Ishikawa (cell line): ENCODE results near the gene SLC22A15.

Experiments used
- CEBPB ChIP-seq: IDR thresholded peaks from 2 replicates; pipeline ENCODE4 v1.6.1; 2012
- CREB1 ChIP-seq: IDR thresholded peaks from 2 replicates; pipeline ENCODE4 v1.6.1; 2012; ENCODE audit warnings: low read depth
- EGR1 ChIP-seq: IDR thresholded peaks from 2 replicates; pipeline ENCODE4 v1.6.1; 2012
- EP300 ChIP-seq: IDR thresholded peaks from 2 replicates; pipeline ENCODE4 v1.6.1; 2012; ENCODE audit warnings: borderline replicate concordance
- FOXM1 ChIP-seq: IDR thresholded peaks from 2 replicates; pipeline ENCODE4 v1.6.1; 2012; ENCODE audit warnings: low read depth, borderline replicate concordance
- MAX ChIP-seq: IDR thresholded peaks from 2 replicates; pipeline ENCODE4 v1.6.1; 2012
- NFIC ChIP-seq: IDR thresholded peaks from 2 replicates; pipeline ENCODE4 v1.6.1; 2012
- RAD21 ChIP-seq: IDR thresholded peaks from 2 replicates; pipeline ENCODE4 v1.6.1; 2012; ENCODE audit warnings: low read depth
- REST ChIP-seq: IDR thresholded peaks from 2 replicates; pipeline ENCODE4 v1.6.1; 2012; ENCODE audit warnings: low read depth, mild to moderate bottlenecking
- TAF1 ChIP-seq: IDR thresholded peaks from 2 replicates; pipeline ENCODE4 v1.6.1; 2012; ENCODE audit warnings: low read depth, mild to moderate bottlenecking
- TCF12 ChIP-seq: IDR thresholded peaks from 2 replicates; pipeline ENCODE4 v1.6.1; 2012; ENCODE audit warnings: low read depth
- TEAD4 ChIP-seq: IDR thresholded peaks from 2 replicates; pipeline ENCODE4 v1.6.1; 2012
- USF1 ChIP-seq: IDR thresholded peaks from 2 replicates; pipeline ENCODE4 v1.6.1; 2012
- YY1 ChIP-seq: IDR thresholded peaks from 2 replicates; pipeline ENCODE4 v1.6.1; 2012; ENCODE audit warnings: low read depth
- ZBTB7A ChIP-seq: IDR thresholded peaks from 2 replicates; pipeline ENCODE4 v1.6.1; 2012; ENCODE audit warnings: low read depth

Gene SLC22A15

GRCh38 chr1:116075575-116075974 is 99.3 kb downstream of the SLC22A15 start:
- TF ChIP-seq REST, result no peak
- no peak for TF ChIP-seq NFIC
- TF ChIP-seq EGR1, result no peak
- no peak for TF ChIP-seq TCF12
- TF ChIP-seq FOXM1, result no peak
- no peak for TF ChIP-seq RAD21
- TF ChIP-seq ZBTB7A, result no peak
- TF ChIP-seq CREB1, result no peak
- TF ChIP-seq USF1, result no peak
- no peak for TF ChIP-seq EP300
- TF ChIP-seq MAX, result no peak
- no peak for TF ChIP-seq TAF1
- TF ChIP-seq TEAD4, result no peak

- no peak for TF ChIP-seq TCF12
- no peak for TF ChIP-seq TAF1
- TF ChIP-seq EP300, result no peak
- no peak for TF ChIP-seq MAX
- TF ChIP-seq REST, result no peak
These were observed 99.7 kb downstream of the SLC22A15 start for GRCh38 chr1:116075990-116076389.

GRCh38 chr1:116076831-116077230 is 100.5 kb downstream of the SLC22A15 start:
- TF ChIP-seq RAD21 (no peak), TCF12 (no peak), ZBTB7A (no peak), EGR1 (no peak)

- TF ChIP-seq CREB1 (no peak), RAD21 (no peak), REST (no peak), ZBTB7A (no peak), TAF1 (no peak), EP300 (no peak), FOXM1 (no peak), TCF12 (no peak), YY1 (no peak), CEBPB (no peak)
These were observed 102.4 kb downstream of the SLC22A15 start for GRCh38 chr1:116078699-116079223.

GRCh38 chr1:116087628-116088027 is 111.3 kb downstream of the SLC22A15 start:
- TF ChIP-seq ZBTB7A (no peak), RAD21 (no peak), CEBPB (no peak), TCF12 (no peak), MAX (no peak), YY1 (no peak), TAF1 (no peak), EP300 (no peak), REST (no peak), CREB1 (no peak), TEAD4 (no peak)
